H1 (cell line): ENCODE data around the gene VWF. TPM values are rescaled to one million over a fixed set of nuclear protein-coding genes. Genes with fewer than 3 reads are reported as not detected.

Experiments used
- CTCF ChIA-PET: fragments of 300-600 bp; sonication (Branson Sonifier 250); formaldehyde crosslinking; loops from one replicate; lab custom pipeline; 2021; ENCODE audit not compliant: partially characterized antibody; lab: Charles Lee
- POLR2A ChIA-PET: fragments of 300-600 bp; sonication (Branson Sonifier 250); formaldehyde crosslinking; loops from one replicate; lab custom pipeline; 2021; ENCODE audit warnings: inconsistent platforms; ENCODE audit not compliant: partially characterized antibody; lab: Charles Lee
- DNase-seq, 2 experiments: peaks; one replicate each; pipeline versions ENCODE4 v3.0.0 to v3.0.0-alpha.2; 2010 to 2022; ENCODE audit warnings: low spot score in 2 of 2, low read depth in 1 of 2, mixed read lengths in 1 of 2
- FAIRE-seq: peaks from 2 replicates; lab custom pipeline; 2011; peaks lifted over from hg19 to GRCh38; lab: Jason Lieb, UNC
- H2AFZ ChIP-seq: 2 replicates; pipeline ENCODE4 v1.8.1; 2012; ENCODE audit warnings: low read length, inconsistent platforms
- H2AK5ac ChIP-seq: 2 replicates; pipeline ENCODE4 v1.6.1; 2013; ENCODE audit warnings: low read depth, low read length
- H2BK120ac ChIP-seq: replicated peaks from 2 replicates; pipeline ENCODE3; 2013; ENCODE audit warnings: low read depth, low read length, inconsistent platforms
- H2BK12ac ChIP-seq: 2 replicates; pipeline ENCODE4 v1.6.1; 2013; ENCODE audit warnings: low read depth, low read length
- H2BK15ac ChIP-seq: 2 replicates; pipeline ENCODE4 v1.6.1; 2013; ENCODE audit warnings: low read length
- H2BK20ac ChIP-seq: 2 replicates; pipeline ENCODE4 v1.6.1; 2013; ENCODE audit warnings: low read length
- H2BK5ac ChIP-seq: 2 replicates; pipeline ENCODE4 v1.6.1; 2013; ENCODE audit warnings: low read depth, low read length
- H3K14ac ChIP-seq: 2 replicates; pipeline ENCODE4 v1.6.1; 2013; ENCODE audit warnings: inconsistent platforms; ENCODE audit not compliant: insufficient read length
- H3K18ac ChIP-seq: 2 replicates; pipeline ENCODE4 v1.6.1; 2013; ENCODE audit warnings: low read length; ENCODE audit errors: extremely low read depth
- H3K23ac ChIP-seq: 2 replicates; pipeline ENCODE4 v1.6.1; 2013; ENCODE audit warnings: inconsistent platforms; ENCODE audit not compliant: insufficient read length
- H3K23me2 ChIP-seq: 2 replicates; pipeline ENCODE4 v1.6.1; 2013; ENCODE audit warnings: low read depth, low read length
- H3K27ac ChIP-seq: 2 replicates; pipeline ENCODE4 v1.6.1; 2011; ENCODE audit warnings: low read depth, low read length, inconsistent platforms
- H3K27me3 ChIP-seq, 4 experiments: replicated peaks in 1 of 4; 1 replicate in 1 of 4; 2 replicates in 3 of 4; pipeline versions ENCODE4 v1.6.1 to v1.8.1; 2011 to 2013; ENCODE audit warnings: low read length in 3 of 4, mild to moderate bottlenecking in 3 of 4, inconsistent platforms in 2 of 4, mixed read lengths in 2 of 4, moderate library complexity in 1 of 4; ENCODE audit not compliant: control insufficient read depth in 3 of 4, insufficient read depth in 3 of 4; ENCODE audit errors: extremely low read depth in 1 of 4
- H3K36me3 ChIP-seq, 4 experiments: 2 replicates each; pipeline versions ENCODE4 v1.6.1 to v1.8.1; 2011 to 2013; ENCODE audit warnings: mild to moderate bottlenecking in 4 of 4, low read length in 3 of 4, moderate library complexity in 2 of 4, control low read depth in 1 of 4, inconsistent platforms in 1 of 4; ENCODE audit not compliant: insufficient read depth in 4 of 4, control insufficient read depth in 2 of 4
- H3K4ac ChIP-seq: replicated peaks from 2 replicates; pipeline ENCODE3; 2013; ENCODE audit warnings: low read length, low read depth, mixed read lengths, inconsistent platforms; ENCODE audit not compliant: insufficient read length
- H3K4me1 ChIP-seq, 4 experiments: replicated peaks in 1 of 4; 1 replicate in 1 of 4; 2 replicates in 3 of 4; pipeline versions ENCODE4 v1.6.1 to v1.8.1; 2011 to 2013; ENCODE audit warnings: low read length in 3 of 4, inconsistent platforms in 2 of 4, mixed read lengths in 1 of 4; ENCODE audit not compliant: insufficient read depth in 4 of 4, control insufficient read depth in 3 of 4
- H3K4me2 ChIP-seq, 2 experiments: 2 replicates each; pipeline versions ENCODE4 v1.6.1 to v1.8.1; 2011 to 2013; ENCODE audit warnings: low read depth in 2 of 2, low read length in 2 of 2, control low read depth in 1 of 2, inconsistent platforms in 1 of 2, mild to moderate bottlenecking in 1 of 2; ENCODE audit not compliant: insufficient read depth in 1 of 2
- H3K4me3 ChIP-seq, 4 experiments: fragments of 200-600, 300-600 bp in 1 of 4; sonication (generic), shearing (Covaris generic), sonication (Bioruptor Twin) in 1 of 4; 2 replicates each; pipeline versions ENCODE4 v1.5.1 to v1.8.1; 2011 to 2016; ENCODE audit warnings: low read length in 4 of 4, low read depth in 3 of 4, control low read depth in 2 of 4, inconsistent platforms in 2 of 4, mild to moderate bottlenecking in 2 of 4, mixed read lengths in 1 of 4, moderate library complexity in 1 of 4; ENCODE audit not compliant: insufficient read depth in 2 of 4; ENCODE audit errors: extremely low read depth in 1 of 4
- H3K56ac ChIP-seq: replicated peaks from 2 replicates; pipeline ENCODE3; 2013; ENCODE audit warnings: low read depth, mild to moderate bottlenecking, mixed read lengths, low read length, inconsistent platforms; ENCODE audit not compliant: insufficient read length
- H3K79me1 ChIP-seq: 2 replicates; pipeline ENCODE4 v1.6.1; 2013; ENCODE audit warnings: low read depth, low read length, control low read depth
- H3K79me2 ChIP-seq, 2 experiments: 2 replicates each; pipeline versions ENCODE4 v1.6.1 to v1.8.1; 2012 to 2013; ENCODE audit warnings: low read length in 2 of 2, mild to moderate bottlenecking in 2 of 2, inconsistent platforms in 1 of 2; ENCODE audit not compliant: insufficient read depth in 2 of 2, control insufficient read depth in 1 of 2
- H3K9ac ChIP-seq, 4 experiments: replicated peaks in 1 of 4; 1 replicate in 1 of 4; 2 replicates in 3 of 4; pipeline versions ENCODE4 v1.6.1 to v1.8.1; 2011 to 2013; ENCODE audit warnings: low read depth in 3 of 4, low read length in 3 of 4, control low read depth in 2 of 4, mild to moderate bottlenecking in 2 of 4, moderate library complexity in 2 of 4, inconsistent platforms in 1 of 4; ENCODE audit errors: extremely low read depth in 1 of 4
- H3K9me3 ChIP-seq, 2 experiments: 2 replicates each; pipeline versions ENCODE4 v1.6.1 to v1.8.1; 2012 to 2013; ENCODE audit warnings: mild to moderate bottlenecking in 2 of 2, moderate library complexity in 2 of 2, control low read depth in 1 of 2, inconsistent platforms in 1 of 2, low read depth in 1 of 2, low read length in 1 of 2, mixed read lengths in 1 of 2; ENCODE audit not compliant: insufficient read depth in 2 of 2
- H4K20me1 ChIP-seq, 2 experiments: replicated peaks in 1 of 2; 2 replicates each; pipeline versions ENCODE3 to v1.8.1; 2011 to 2013; ENCODE audit warnings: inconsistent platforms in 2 of 2, low read length in 2 of 2, mild to moderate bottlenecking in 1 of 2; ENCODE audit not compliant: insufficient read depth in 2 of 2, control insufficient read depth in 1 of 2
- H4K5ac ChIP-seq: 2 replicates; pipeline ENCODE4 v1.6.1; 2013; ENCODE audit warnings: low read length, low read depth, mixed read lengths, inconsistent platforms; ENCODE audit not compliant: insufficient read length
- H4K8ac ChIP-seq: 2 replicates; pipeline ENCODE4 v1.8.0; 2013; ENCODE audit warnings: mild to moderate bottlenecking, moderate library complexity, low read length, inconsistent platforms; ENCODE audit not compliant: insufficient read depth; ENCODE audit errors: extremely low read depth
- H4K91ac ChIP-seq: replicated peaks from 2 replicates; pipeline ENCODE3; 2013; ENCODE audit warnings: low read length, mixed read lengths, inconsistent platforms; ENCODE audit not compliant: insufficient read length
- SRF ChIP-seq: IDR thresholded peaks from 2 replicates; pipeline ENCODE4 v1.6.1; 2011; ENCODE audit warnings: mild to moderate bottlenecking, low read depth, low read length, moderate library complexity
- WGBS, 2 experiments: shearing (Covaris generic) in 1 of 2; methylation state at CpG; one replicate each; pipeline versions ENCODE4 v1.1.6 to v1.1.7; 2013 to 2015; ENCODE audit warnings: low lambda C conversion rate in 2 of 2, mixed read lengths in 2 of 2, inconsistent platforms in 1 of 2, low coverage in 1 of 2, missing lambda C conversion rate in 1 of 2; ENCODE audit not compliant: insufficient replicate concordance in 2 of 2, insufficient coverage in 1 of 2, insufficient read length in 1 of 2; ENCODE audit errors: extremely low coverage in 1 of 2, missing lambda C conversion rate in 1 of 2; 5-methylcytosine and 5-hydroxymethylcytosine counted together
- polyA plus RNA-seq, 7 experiments: library from polyadenylated mRNA; depleted of rRNA in 3 of 7; stranded (reverse) in 5 of 7; unstranded in 2 of 7; fragments of >200 nt in 5 of 7; fragments of 200-250 nt in 2 of 7; gene quantifications; 1 replicate in 5 of 7; 2 replicates in 1 of 7; 4 replicates in 1 of 7; pipeline versions ENCODE4 v1.2.1 to v1.2.3, GENCODE V29; 2011 to 2013; ENCODE audit warnings: missing spikeins in 2 of 7, mixed read lengths in 2 of 7
- total RNA-seq: library from RNA; stranded (reverse); fragmentation: NEBNext Ultra II Directional; extraction: Animal tissue kit (Norgen Biotek cat#: 25700); gene quantifications from 2 replicates; pipeline ENCODE4 v1.2.1, GENCODE V29; 2021

Gene VWF
- total and polyA plus RNA-seq, 2 of the 8 experiments (the other 6 are each of a cell fraction or from before 2014, with no cell fraction given), result 0.39 to 0.60 TPM

DNA sequence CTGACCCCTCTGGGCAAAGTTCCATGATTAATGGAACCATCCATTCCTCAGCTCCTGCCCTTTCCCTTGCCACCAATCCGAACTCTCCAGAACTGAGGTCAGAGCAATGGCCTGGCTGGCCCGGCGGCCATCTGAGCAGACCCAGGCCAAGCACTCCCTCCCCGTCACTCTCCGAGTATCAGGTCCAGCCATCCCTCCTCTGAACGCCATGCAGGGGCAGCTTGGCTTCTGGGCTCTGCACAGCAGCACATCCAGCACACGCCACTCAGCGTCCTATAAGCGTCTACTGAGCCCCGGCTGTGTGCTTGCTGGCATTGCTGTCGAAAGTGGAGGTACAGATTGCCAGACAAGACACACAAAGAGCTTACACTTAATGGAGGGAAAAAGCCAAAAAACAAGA lies 34.3 kb upstream of the VWF start:
- ChIA-PET POLR2A (interaction anchor here (1.1 kb wide), 1 partner anchor 42 kb away, joined by 3 read pairs; no protein-coding TSS in a partner anchor), CTCF (interaction anchor here (1.2 to 2.2 kb wide), 4 partner anchors 91 to 126 kb away, joined by 3 to 6 read pairs (median 4); no protein-coding TSS in a partner anchor)
- Histone ChIP-seq H3K27ac (no peak overlapping the region), H3K18ac (no peak overlapping the region), H4K8ac (no peak overlapping the region), H3K9ac (no peak overlapping the region), H3K79me1 (no peaks in the 10 kb centered on the region), H3K56ac (no peak overlapping the region), H3K4ac (no peak overlapping the region), H4K5ac (no peak overlapping the region), H3K4me2 (no peak overlapping the region), H2AFZ (no peak overlapping the region), H3K36me3 (no peaks in the 10 kb centered on the region), H3K79me2 (no peaks in the 10 kb centered on the region), H2BK5ac (no peak overlapping the region), H3K23me2 (no peaks in the 10 kb centered on the region), H3K9me3 (no peaks in the 10 kb centered on the region; a peak in 1 of 4 replicates), H2AK5ac (no peak overlapping the region), H2BK20ac (peak overlapping the region; percentile 7; the same call in 1 of the 2 replicates), H2BK15ac (no peak overlapping the region), H3K23ac (no peak overlapping the region), H3K4me1 (no peaks in the 10 kb centered on the region), H4K91ac (no peak overlapping the region), H3K4me3 (no peak overlapping the region), H3K27me3 (no peaks in the 10 kb centered on the region), H2BK12ac (no peak overlapping the region), H3K14ac (no peak overlapping the region), H2BK120ac (no peak overlapping the region), H4K20me1 (no peaks in the 10 kb centered on the region)
- WGBS, 2 experiments, result 92% methylated on average over 11 of the region's 11 CpGs; no CpG with 5 or more reads in 1 of the 2 experiments
- TF ChIP-seq SRF, result no peak
- FAIRE-seq (no peak), DNase-seq (no peak)
